ENCODE data around the gene COPA.
A peak's percentile ranks its signal among the peaks of the same experiment; 100 is the strongest.

COPA gene

GRCh38 chr1:160340146-160340545 lies 2.9 kb downstream of the COPA start:
- Histone ChIP-seq H3K27ac (replicated peaks) (no peak overlapping the region), H3K27me3 (ENCODE audit: insufficient read depth, poor library complexity, severe bottlenecking) (no peaks in the 10 kb centered on the region), H3K4me3 (replicated peaks; ENCODE audit: insufficient read depth, low read length) (no peak overlapping the region)
- DNase-seq (ENCODE audit: low read depth in 1 of 2, low spot score in 1 of 2) = no peak
- TF ChIP-seq REST (IDR thresholded peaks at IDR 0.05; ENCODE audit: insufficient replicate concordance, low read depth) = no peak
- no peak for TF ChIP-seq POLR2AphosphoS5 (IDR thresholded peaks at IDR 0.05; ENCODE audit: low read depth)
- TF ChIP-seq GABPA (IDR thresholded peaks at IDR 0.05; ENCODE audit: low read depth) = no peak

GRCh38 chr1:160338580-160338979 lies 4.5 kb downstream of the COPA start:
- TF ChIP-seq POLR2AphosphoS5 (IDR thresholded peaks at IDR 0.05; ENCODE audit: low read depth) = no peak
- TF ChIP-seq SPI1 (IDR thresholded peaks at IDR 0.05; ENCODE audit: borderline replicate concordance, low read depth) = peak; percentile 71; the same call in 1 of the 2 replicates
- no peak for TF ChIP-seq CTCF (IDR thresholded peaks at IDR 0.05; ENCODE audit: insufficient read depth, low read length)
- Histone ChIP-seq H3K27me3 (ENCODE audit: insufficient read depth, poor library complexity, severe bottlenecking) (no peaks in the 10 kb centered on the region), H3K4me3 (replicated peaks; ENCODE audit: insufficient read depth, low read length) (no peak overlapping the region), H3K27ac (replicated peaks) (no peak overlapping the region)
- DNase-seq (ENCODE audit: low read depth in 1 of 2, low spot score in 1 of 2) = peak; percentile 43 to 85

- no peak overlapping the region for H3K4me3 ChIP-seq (replicated peaks; ENCODE audit: insufficient read depth, low read length)
- no peak for TF ChIP-seq REST (IDR thresholded peaks at IDR 0.05; ENCODE audit: insufficient replicate concordance, low read depth)
- TF ChIP-seq SPI1 (IDR thresholded peaks at IDR 0.05; ENCODE audit: borderline replicate concordance, low read depth) = no peak
- TF ChIP-seq GABPA (IDR thresholded peaks at IDR 0.05; ENCODE audit: low read depth) = no peak
- no peak for TF ChIP-seq POLR2AphosphoS5 (IDR thresholded peaks at IDR 0.05; ENCODE audit: low read depth)
- TF ChIP-seq CTCF (IDR thresholded peaks at IDR 0.05; ENCODE audit: insufficient read depth, low read length) = no peak
- H3K27ac ChIP-seq (replicated peaks) = no peak overlapping the region
- H3K27me3 ChIP-seq (ENCODE audit: insufficient read depth, poor library complexity, severe bottlenecking) = no peaks in the 10 kb centered on the region
- DNase-seq (ENCODE audit: low read depth in 1 of 2, low spot score in 1 of 2) = no peak
Observed at GRCh38 chr1:160332516-160332915, 10.5 kb downstream of the COPA start.

GRCh38 chr1:160330119-160330518 lies 12.9 kb downstream of the COPA start:
- H3K4me3 ChIP-seq (replicated peaks; ENCODE audit: insufficient read depth, low read length) = no peak overlapping the region
- no peak for TF ChIP-seq CTCF (IDR thresholded peaks at IDR 0.05; ENCODE audit: insufficient read depth, low read length)
- no peak for TF ChIP-seq REST (IDR thresholded peaks at IDR 0.05; ENCODE audit: insufficient replicate concordance, low read depth)
- TF ChIP-seq SPI1 (IDR thresholded peaks at IDR 0.05; ENCODE audit: borderline replicate concordance, low read depth) = no peak
- no peak for TF ChIP-seq GABPA (IDR thresholded peaks at IDR 0.05; ENCODE audit: low read depth)
- no peak for TF ChIP-seq POLR2AphosphoS5 (IDR thresholded peaks at IDR 0.05; ENCODE audit: low read depth)
- DNase-seq (ENCODE audit: low read depth in 1 of 2, low spot score in 1 of 2) = no peak
- H3K27me3 ChIP-seq (ENCODE audit: insufficient read depth, poor library complexity, severe bottlenecking) = no peaks in the 10 kb centered on the region
- no peak overlapping the region for H3K27ac ChIP-seq (replicated peaks)
